ENCODE measurements around the gene SEMA6B. TPM values are rescaled to one million over a fixed set of nuclear protein-coding genes. Genes with fewer than 3 reads are reported as not detected.
"Not testable (repeated sequence)": the region's sequence is repeated elsewhere in the genome, so short reads cannot be mapped to it uniquely, and the experiment has no call there.

The SEMA6B gene, protein sequence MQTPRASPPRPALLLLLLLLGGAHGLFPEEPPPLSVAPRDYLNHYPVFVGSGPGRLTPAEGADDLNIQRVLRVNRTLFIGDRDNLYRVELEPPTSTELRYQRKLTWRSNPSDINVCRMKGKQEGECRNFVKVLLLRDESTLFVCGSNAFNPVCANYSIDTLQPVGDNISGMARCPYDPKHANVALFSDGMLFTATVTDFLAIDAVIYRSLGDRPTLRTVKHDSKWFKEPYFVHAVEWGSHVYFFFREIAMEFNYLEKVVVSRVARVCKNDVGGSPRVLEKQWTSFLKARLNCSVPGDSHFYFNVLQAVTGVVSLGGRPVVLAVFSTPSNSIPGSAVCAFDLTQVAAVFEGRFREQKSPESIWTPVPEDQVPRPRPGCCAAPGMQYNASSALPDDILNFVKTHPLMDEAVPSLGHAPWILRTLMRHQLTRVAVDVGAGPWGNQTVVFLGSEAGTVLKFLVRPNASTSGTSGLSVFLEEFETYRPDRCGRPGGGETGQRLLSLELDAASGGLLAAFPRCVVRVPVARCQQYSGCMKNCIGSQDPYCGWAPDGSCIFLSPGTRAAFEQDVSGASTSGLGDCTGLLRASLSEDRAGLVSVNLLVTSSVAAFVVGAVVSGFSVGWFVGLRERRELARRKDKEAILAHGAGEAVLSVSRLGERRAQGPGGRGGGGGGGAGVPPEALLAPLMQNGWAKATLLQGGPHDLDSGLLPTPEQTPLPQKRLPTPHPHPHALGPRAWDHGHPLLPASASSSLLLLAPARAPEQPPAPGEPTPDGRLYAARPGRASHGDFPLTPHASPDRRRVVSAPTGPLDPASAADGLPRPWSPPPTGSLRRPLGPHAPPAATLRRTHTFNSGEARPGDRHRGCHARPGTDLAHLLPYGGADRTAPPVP
- polyA plus RNA-seq = 10 to 100 TPM in 2 of 3 donors, 1 to 10 TPM in 1; 3.3 to 34.5 (median 18.6) TPM

DNA sequence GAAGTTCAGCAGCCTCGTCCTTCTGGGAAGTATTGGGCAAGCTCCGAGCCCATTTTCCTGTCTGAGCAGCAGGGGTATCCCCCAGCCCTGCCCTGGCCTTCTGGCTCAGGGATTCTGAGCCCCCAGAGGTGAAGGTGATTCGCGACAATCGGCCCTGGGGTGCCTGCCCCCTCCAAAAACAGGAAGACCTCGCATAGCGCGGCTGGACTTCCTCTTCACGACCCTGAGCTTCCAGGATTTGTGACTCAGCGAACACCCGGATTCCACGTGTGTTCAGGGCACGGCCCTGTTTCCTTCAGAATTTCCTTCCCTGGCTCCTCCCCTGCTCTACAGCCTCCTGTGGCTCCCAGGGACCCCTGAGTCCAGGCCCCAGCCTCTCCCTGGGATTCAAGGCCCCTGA, at the start of gene SEMA6B:
SEMA6B (minus strand) TSS at position 116 of the 400 bp plus-strand sequence. CDS start 1,227 bp downstream, outside the sequence.
- WGBS, 3 donors = 35 to 69% (median 42%) methylated on average over 13 of the region's 13 CpGs
- H3K27ac ChIP-seq (ENCODE audit: low read depth, low read length) = peak within 1 kb of the TSS; percentile 19

DNA sequence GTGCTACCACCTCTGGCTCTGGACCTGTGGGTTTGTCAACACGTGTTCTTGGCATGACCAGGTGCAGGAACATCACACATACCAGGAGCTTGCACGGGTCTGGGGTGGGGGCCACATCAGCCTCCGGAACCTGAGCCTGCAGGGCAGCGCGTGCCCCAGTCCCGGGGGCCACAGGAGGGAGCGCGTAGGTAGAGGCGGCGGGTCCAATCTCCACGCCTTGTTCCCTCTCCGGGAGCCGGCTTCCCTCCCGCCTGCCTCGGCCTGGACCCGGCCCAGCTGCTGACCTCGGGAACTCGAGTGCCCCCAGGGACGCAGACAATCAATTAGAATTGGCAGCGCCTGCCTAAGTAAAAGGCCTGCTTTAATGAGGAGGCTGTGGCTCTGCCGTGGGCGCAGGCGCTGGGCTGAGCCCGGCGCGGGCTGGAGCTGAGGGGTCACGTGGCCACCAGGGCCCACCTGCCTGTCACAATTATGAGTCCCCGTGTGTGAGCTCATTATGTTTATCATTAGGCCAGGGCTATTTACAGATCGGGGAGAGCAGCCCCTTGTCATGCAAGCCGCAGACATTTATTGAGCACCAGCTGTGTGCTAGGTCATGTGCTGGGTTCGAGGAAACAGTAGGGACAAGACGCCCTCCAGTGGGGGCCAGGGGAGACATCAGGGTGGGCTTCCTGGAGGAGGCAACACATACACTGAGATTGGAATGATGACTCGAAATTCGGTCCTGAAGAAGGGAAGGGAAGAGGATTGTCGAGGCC, 47.6 kb upstream of the SEMA6B start:
- no peak overlapping the region for H3K27ac ChIP-seq (ENCODE audit: low read depth, low read length)
- WGBS, 3 donors = 12 to 13% (median 13%) methylated on average over 31 to 35 of the region's 35 CpGs

DNA sequence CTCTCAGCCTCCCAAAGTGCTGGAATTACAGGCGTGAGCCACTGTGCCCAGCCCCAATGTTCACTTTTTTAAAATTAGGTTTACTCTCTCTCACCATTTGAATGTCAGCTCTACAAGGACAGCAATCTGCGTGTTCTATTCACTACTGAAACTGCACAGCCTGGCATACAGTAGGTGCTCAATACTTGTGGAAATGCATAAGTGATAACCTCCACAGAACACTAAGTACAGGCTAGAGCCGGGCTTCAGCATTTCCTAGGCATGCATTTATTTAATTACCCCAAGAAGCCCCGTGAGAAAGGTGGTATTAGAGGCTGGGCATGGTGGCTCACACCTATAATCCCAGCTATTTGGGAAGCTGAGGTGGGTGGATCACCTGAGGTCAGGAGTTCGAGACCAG, 46.7 kb upstream of the SEMA6B start:
- 78 to 83% (median 79%) methylated on average over 5 of the region's 5 CpGs for WGBS, 3 donors
- H3K27ac ChIP-seq (ENCODE audit: low read depth, low read length) = no peak overlapping the region

DNA sequence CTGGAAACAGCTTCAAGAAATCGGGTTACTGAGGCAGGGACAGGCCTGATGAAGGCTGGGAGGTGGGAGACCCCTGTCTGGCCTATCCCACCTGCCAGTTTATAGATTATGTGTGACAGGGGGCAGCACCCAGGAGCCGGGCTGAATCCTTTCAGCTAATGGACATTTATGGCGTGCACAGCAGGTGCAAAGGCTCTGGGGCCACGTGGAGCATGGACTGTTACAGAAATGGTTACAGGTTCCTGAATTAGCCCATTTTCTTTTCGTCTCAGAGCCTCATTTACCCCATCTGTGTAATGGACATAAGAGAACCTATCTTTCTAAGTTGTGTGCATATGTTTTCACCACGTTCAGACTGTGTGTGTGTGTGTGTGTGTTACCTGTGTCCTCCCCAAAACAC, 45.4 kb upstream of the SEMA6B start:
- no peak overlapping the region for H3K27ac ChIP-seq (ENCODE audit: low read depth, low read length)
- WGBS, 3 donors = 75 to 84% (median 81%) methylated on average over 6 of the region's 6 CpGs

DNA sequence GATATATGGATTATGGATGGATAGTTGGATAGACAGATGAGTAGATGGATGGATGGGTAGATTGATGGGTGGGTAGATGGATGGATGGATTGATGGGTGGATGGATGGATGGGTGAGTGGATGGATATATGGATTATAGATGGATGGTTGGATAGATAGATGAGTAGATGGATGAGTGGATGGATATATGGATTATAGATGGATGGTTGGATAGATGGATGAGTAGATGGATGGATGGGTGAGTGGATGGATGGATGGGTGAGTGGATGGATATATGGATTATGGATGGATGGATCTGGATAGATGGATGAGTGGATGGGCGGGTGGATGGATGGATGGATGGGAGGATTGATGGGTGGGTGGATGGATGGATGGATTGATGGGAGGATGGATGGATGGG, 43.4 kb upstream of the SEMA6B start:
- 94 to 100% (median 100%) methylated on average over 1 of the region's 1 CpG for WGBS, 3 donors
- H3K27ac ChIP-seq (ENCODE audit: low read depth, low read length) = no peak overlapping the region

DNA sequence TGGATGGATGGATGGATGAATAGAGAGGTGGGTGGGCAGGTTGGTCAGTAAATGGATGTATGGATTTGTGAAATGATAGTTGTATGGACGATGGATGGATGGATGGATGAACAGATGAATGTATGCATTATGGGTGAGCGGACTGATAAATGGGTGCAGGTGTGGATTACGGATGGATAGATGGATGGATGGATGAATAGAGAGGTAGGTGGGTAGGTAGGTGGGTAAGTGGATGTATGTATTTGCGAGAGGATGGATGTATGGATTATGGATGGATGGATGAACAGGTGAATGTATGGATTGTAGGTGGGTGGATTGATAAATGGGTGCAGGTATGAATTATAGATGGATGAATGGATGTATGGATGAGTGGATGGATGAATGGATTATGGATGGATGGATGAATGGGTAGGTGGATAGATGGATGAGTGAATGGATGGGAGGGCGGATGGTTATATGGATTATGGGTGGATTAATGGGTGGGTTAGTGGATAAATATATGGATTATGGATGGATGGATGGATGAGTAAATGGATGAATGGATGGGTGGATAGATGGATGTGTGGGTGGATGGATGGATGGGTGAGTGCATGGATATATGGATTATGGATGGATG, 42.8 kb upstream of the SEMA6B start:
- no peak overlapping the region for H3K27ac ChIP-seq (ENCODE audit: low read depth, low read length)
- 84 to 93% (median 91%) methylated on average over 5 of the region's 5 CpGs for WGBS, 3 donors

DNA sequence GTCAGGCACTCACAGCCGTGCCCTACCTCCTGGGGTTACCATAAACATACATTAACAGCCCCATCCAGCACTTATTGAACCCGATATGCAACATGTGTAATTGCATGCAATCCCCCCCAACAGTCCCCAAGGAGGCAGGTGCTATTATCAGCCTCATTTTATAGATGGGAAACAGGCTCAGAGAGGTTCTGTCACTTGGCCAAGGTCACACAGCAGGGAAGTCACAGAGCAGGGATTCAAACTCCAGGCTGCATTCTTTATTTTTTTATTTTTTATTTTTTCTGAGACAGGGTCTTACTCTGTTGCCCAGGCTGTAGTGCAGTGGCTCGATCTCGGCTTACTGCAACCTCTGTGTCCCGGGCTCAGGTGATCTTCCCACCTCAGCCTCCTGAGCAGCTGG, 41.4 kb upstream of the SEMA6B start:
- WGBS, 3 donors = 66 to 86% (median 77%) methylated on average over 5 of the region's 5 CpGs

DNA sequence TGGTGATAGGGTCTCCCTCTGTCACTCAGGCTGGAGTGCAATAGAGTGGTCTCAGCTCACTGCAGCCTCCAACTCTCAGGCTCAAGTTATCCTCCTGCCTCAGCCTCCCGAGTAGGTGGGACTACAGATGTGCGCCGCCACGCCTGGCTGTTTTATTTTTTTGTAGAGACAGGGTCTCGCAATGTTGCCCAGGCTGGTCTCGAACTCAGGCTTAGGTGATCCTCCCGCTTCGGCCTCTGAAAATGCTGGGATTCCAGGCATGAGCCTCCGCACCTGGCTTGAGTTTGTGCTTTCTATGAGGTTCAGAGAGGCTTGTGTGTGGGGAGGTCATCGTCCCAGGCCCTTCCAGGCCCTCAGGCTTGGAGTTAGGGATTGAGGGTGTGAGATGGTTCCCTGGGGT, 40.6 kb upstream of the SEMA6B start:
- H3K27ac ChIP-seq (ENCODE audit: low read depth, low read length) = no peak overlapping the region
- 85 to 91% (median 86%) methylated on average over 10 of the region's 10 CpGs for WGBS, 3 donors

More for the DNA sequence above, 41.4 kb upstream of the SEMA6B start:
- H3K27ac ChIP-seq (ENCODE audit: low read depth, low read length) = no peak overlapping the region

DNA sequence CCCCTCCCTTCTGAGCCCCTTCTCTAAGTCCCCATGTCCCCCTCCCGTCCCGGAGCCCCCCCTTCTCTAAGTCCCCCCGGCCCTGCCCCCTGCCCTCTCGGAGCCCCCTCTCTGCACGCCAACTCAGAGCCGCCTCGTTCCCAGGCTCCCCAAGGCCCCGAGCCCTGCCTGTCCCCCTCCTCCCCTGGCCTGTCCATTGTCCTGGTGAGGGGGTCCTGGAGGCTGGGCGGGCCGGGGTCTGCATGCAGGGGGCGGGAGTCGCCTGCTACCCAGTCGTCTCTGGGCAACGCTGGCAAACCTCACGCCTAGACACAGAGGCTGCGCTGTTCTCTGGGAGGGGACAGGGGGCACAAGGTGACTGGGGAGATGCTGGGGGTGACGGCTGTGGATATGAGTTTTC, 39.2 kb upstream of the SEMA6B start:
- WGBS, 3 donors = 4 to 9% (median 6%) methylated on average over 14 to 17 of the region's 17 CpGs
- no peak overlapping the region for H3K27ac ChIP-seq (ENCODE audit: low read depth, low read length)

DNA sequence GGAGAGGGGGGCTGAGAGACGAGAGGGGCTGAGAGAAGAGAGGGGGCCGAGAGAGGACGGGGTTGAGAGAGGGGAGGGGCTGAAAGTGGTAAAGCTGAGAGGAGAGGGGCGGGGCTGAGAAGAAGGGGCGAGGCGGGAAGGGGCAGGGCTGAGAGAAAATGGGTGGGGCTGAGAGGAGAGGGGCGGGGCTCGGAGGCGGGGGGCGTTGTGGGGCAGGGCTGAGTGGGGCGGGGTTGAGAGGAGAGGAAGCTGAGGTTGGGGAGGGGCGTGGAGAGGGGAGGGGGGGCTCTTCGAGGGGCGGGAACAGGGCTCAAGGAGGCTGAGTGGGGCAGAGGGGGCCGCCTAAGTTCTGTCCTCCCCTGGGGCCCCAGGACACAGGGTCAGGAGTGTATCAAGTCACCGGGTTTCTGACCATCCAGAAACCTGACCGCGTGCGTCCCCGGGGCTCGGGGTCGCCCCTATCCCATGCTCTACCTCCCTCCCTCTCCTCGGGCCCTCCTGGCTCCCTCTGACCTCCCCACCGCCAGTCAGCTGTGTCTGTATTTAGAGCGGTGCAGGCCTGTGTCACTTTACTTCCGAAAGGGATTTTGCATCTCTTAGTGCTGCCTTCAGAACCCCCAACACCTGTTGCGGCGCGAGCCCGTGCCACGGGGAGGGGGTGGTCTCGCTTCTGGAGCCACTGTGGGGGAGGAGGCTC, 38.6 kb upstream of the SEMA6B start:
- no peak overlapping the region for H3K27ac ChIP-seq (ENCODE audit: low read depth, low read length)
- 1% methylated on average over 17 to 31 of the region's 32 CpGs for WGBS, 3 donors

DNA sequence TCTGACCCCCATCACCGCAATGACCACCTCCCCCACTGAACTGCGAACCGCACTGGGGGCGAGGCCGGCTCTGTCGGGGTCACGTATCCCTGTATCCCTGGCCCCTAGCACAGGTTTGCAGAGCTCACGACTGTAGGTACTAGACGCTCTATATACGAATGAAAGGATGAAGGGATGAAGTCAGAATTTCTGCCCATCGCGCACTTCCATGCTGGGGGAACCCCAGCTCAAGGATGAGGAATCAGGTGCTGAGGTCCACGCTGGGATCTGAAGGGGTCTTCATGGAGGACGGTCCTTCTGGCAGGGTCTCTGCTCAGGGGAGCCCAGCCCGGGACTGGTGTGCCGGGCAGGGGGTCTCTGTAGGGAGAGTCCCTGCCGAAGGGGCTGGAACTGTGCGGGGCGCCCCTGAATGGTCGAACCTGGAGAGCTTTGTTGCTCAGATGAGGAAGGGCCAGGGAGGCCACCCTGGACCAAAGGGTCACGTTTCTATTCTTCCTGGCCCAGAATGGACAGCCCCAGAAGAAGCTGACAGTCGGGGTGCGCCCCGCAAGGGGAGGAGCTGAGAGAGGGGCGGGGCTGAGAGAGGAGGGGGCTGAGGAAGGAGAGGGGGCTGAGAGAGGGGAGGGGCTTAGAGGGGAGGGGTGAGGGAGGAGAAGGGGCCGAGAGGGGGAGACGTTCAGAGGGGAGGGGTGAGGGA, 37.9 kb upstream of the SEMA6B start:
- 6 to 8% (median 7%) methylated on average over 26 to 27 of the region's 27 CpGs for WGBS, 3 donors
- no peak overlapping the region for H3K27ac ChIP-seq (ENCODE audit: low read depth, low read length)

DNA sequence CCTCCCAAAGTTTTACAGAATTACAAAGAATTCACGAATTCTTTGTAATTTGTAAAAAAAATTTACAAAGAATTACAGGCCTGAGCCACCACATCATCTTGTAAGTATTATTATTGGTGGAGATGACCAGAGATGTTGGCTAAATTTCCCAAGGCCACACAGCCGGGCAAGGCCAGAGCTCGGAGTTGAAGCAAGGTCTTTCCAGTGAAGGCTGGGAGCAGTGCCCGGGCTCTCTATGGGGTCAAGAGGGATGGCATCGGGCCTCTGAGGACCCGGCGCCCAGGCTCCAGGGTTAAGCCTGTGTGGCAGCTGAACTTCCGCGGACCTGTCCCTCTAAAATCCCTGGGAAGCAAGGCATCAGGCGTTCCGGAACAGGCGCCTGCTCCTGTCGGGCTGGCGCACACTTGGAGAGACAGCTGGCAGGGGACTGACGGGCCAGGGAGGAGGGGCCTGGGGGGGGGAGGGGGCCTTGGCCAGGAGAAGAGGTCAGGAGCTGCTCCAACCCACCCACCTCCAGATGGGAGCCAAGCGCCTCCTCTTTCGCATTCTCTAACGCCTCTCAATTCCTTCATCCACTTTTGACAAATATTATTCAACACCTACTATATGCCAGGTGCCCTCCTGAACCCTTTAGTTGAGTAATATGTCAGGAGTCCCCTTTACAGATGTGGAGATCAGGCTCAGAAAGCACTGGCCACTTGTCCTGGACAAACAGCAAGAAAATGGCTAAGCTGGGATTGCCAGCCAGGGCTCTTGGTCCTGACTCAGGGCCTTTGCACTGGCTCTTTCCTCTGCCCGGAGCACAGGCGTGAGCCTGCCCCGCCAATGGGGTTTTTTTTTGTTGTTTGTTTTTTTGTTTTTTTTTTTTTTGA, 36.8 kb upstream of the SEMA6B start:
- no peak overlapping the region for H3K27ac ChIP-seq (ENCODE audit: low read depth, low read length)
- WGBS, 3 donors = 36 to 56% (median 54%) methylated on average over 18 to 21 of the region's 21 CpGs

DNA sequence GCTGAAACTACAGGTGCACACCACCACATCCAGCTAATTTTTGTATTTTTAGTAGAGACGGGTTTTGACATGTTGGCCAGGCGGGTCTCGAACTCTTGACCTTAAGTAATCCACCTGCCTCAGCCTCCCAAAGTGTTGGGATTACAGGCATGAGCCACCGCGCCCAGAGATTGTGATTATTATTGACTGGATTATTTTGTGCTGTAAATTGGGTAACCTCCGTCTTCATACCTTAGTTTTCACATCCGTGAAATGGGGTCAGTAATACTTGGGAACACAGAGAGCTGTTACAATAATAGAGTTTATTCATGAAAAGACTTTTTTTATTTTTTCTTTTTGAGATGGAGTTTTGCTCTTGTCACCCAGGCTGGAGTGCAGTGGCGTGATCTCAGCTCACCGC, 35.7 kb upstream of the SEMA6B start:
- 91 to 95% (median 93%) methylated on average over 9 of the region's 9 CpGs for WGBS, 3 donors
- not testable (repeated sequence) for H3K27ac ChIP-seq (ENCODE audit: low read depth, low read length)

DNA sequence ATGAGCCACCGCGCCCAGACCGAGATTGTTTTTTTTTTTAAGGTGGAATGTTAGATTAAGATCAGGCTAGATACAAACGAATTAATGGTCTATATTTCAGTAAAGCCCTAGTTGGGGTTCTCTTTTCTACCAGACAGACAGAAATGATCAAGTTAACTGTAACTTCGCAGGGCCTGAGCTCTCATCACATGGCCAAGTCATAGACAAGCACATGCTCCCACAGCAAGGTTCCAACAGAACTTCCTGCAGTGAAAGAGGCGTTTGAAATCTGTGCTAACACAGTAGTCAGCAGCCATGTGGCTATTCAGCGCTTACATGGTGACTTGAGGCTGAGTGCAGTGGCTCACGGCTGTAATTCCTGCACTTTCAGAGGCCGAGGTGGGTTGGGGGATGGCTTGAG, 34.7 kb upstream of the SEMA6B start:
- 61 to 67% (median 64%) methylated on average over 9 of the region's 9 CpGs for WGBS, 3 donors
- no peak overlapping the region for H3K27ac ChIP-seq (ENCODE audit: low read depth, low read length)

DNA sequence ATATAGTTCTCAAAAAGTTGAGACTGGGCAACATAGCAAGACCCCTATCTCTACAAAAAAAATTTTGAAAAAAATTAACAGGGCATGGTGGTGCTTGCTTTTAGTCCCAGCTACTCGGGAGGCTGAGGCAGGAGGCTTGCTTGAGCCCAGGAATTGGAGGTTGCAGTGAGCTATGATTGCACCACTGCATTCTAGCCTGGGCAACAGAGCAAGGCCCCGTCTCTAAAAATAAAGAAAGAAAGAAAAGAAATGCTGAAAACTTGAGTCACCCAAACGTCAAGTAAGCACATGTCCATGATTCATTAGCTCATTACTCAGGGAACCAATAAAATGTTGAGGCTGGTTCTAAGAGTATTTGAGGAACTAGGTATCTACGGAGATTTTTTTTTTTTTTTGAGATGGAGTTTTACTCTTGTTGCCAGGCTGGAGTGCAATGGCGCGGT, 33.9 kb upstream of the SEMA6B start:
- no peak overlapping the region for H3K27ac ChIP-seq (ENCODE audit: low read depth, low read length)
- WGBS, 3 donors = 51 to 62% (median 56%) methylated on average over 6 of the region's 6 CpGs

DNA sequence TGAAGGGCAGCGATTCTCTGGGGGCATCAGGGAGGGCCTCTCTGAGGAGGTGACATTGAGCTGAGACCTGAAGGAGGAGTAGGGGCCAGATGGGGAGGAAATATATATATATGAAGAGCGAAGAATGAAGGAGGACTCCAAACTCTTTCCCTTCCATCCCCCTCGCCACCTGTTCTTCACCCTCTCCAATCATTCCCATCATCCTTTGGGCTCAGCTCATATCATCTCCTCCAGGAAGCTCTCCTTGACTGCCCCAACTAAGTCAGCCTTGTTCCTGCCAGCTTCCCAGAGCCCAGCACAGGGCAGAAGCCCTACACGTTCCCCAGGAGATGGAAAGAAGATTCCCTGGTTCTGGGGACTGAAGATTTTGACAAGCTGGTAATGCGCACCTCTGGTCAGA, 33.0 kb upstream of the SEMA6B start:
- H3K27ac ChIP-seq (ENCODE audit: low read depth, low read length) = no peak overlapping the region
- WGBS, 3 donors = 61 to 67% (median 63%) methylated on average over 5 of the region's 5 CpGs
